Kidney tubule cell (primary cell): Measurements from ENCODE around the gene JUND.

Experiments used
- DNase-seq: peaks from one replicate; pipeline ENCODE4 v3.0.0-alpha.2; 2018; ENCODE audit warnings: low spot score

The JUND gene

DNA sequence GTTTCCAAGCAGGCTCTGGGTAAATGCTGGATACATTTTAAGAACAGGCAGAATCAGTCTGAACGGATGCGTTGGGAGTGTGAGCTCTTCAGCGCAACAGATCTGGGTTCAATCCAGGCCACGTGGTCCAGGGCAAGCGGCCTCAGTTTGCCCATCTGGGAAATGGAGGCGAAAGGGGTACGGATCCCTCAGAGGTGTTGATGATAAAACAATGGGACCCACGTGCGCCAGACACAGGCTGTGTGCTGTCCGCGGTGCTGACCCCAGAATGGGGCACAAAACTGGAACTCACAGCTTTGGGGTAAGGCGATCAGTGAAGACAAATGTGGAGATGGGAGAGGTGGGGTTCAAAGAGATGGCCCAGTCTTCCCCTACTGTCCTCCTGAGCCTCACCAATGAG lies 42.1 kb downstream of the JUND start:
- no peak for DNase-seq

DNA sequence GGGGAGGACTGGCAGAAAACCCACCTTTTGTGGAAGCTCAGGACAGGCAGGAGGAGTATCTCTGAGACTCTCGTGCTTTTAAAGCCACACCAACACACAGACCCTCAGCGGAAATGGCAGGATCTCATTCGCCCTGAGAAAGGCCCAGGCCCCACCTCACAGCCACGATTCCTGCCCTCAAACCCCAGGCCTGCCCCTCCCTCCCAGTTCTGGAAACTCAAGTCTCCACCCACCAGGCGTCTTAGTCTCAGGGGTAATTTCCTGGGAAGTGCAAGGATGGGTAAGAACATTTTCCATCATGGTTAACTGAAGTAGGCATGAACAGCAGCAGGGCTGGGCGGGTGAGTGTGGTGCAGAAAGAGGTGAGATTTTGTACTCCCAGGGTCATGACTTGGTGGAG lies 47.2 kb downstream of the JUND start:
- no peak for DNase-seq

DNA sequence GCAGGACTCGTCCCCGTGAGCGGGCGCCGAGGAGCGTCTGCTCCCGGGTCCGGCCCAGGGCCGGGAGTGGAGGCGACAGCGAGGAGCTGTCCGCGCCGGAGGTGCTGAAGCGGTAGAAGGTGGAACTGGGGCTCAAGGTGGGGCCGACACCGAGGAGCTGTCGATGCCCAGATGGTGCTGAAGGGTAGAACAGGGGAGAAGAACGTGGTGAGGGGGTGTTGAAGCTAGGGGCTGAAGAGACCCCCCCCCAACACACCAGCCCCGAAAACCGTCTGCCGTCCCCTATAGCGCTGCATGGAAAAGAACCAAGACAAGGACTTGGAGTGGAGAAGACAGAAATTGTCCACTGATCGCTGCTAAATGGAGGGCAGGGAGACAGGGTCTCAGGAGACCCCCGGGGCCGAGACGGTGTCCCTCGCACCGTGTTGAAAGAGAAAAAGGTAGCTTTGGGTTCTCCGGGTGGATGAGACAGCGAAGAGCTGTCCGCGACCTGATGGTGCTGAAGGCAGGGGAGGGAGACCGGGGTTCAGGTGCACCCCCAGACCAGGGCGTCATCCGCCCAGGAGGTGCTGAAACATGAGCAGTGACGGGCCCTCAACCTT lies 48.1 kb downstream of the JUND start:
- DNase-seq = peak; percentile 37

DNA sequence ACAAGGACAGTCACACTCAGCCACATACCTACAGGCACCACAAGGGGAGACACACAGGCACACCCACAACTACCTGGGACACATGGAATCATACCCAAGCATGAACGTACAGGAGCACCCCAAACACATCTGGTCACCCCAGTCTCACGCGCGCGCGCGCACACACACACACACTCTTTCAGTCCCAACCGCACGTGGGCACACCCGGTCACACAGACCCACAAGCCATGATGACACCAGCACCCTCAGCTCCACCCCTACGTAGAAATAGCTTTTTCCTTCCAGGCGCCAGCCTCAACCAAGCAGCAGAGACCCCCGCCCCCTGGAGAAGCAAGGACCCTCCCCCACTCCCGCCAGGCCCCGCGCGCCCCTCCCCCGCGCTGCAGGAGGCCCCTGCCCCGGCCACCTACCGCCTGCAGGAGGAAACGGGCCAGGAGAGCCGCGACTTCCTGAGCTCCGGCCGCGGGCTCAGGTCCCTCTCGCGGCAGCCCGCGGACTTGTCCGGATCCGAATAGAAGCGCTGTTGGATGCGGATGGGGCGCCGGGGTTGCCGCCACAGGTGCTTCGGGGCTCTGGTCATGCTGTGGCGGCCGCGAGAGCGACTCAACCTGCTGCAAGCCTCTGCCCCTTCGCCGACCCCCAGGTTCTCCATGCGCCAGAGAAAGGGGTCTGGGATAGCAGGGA lies 48.7 kb downstream of the JUND start:
- no peak for DNase-seq

DNA sequence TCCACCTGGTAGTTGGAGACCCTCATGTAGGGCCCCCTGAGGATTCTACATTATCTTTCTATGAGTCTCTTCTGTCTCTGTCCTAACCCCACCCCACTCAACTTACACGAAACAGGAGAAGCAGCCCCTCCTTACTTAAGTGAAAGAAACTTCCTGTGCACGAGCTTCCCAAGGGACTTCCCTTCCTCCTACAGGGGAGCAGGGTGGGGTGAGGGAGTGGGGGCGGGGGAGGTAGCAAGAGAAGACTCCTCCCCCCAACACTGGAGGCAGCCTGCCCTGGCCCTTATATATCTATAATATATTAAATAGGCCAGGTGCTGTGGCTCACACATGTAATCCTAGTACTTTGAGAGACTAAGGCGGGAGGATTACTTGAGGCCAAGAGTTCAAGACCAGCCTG lies 49.6 kb downstream of the JUND start:
- no peak for DNase-seq

DNA sequence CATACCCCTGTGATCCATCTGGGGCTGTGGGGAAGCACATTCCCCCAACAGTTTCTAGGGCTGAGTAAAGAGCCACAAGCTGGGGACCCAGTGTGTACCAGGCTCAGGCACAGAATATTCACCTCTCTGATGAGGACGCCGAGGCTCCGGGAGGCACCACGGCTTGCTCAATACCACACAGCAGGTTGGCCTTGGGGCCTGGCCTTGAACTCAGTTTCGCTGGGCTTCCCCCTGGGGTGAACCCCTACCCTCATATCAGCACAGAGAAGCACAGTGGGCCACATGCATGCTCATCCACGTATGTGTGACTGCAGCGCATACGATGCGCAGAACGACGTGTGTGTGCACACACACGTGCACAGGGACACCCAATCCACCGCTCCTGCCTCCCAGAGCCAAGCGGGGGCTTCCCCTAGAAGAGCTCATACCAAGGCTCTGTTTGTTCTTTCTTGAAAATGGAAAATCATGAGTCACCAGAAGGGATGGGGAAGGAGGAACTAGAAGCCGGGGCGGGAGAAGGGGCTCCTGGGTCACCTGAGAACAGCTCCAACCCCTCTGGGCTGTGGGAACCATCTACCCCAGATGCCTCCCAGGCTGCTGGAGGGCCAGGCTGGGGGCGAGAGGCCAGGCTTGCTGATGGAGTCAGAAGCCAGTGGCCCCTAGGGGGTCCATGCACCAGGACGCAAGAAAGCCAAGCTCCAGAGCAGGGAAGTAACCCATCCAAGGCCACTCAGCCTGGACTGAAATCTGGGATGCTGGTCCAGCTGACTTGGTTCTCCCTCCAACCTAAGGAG lies 50.3 kb downstream of the JUND start:
- no peak for DNase-seq

DNA sequence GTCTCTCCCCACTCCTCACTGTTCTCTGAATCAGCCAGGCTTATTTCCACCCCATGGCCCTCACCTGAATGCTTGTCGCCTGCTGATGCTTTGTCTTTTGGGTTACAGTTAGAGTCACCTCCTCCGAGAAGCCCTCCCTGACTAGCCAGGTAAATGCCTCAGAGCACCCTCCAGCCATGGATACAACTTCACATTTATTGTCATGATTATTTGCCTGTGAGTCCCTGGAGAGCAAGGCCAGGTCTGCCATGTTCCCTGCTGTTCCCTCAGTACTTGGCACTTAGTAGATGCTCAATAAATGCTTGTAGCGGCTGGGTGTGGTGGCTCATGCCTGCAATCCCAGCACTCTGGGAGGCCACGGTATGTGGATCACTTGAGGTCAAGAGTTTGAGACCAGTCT lies 51.5 kb downstream of the JUND start:
- no peak for DNase-seq
